Lower leg skin (tissue), 4 donors: ENCODE data around the gene CFAP107. TPM values are rescaled to one million over a fixed set of nuclear protein-coding genes. Genes with fewer than 3 reads are reported as not detected.
"Not testable (repeated sequence)": the region's sequence is repeated elsewhere in the genome, so short reads cannot be mapped to it uniquely, and the experiment has no call there.

Experiments
- DNase-seq, 2 donors: peaks; one replicate each; pipeline ENCODE4 v3.0.0-alpha.2; 2019; ENCODE audit warnings: low spot score in 2 of 2
- H3K4me3 ChIP-seq: fragments of 200-600 bp; sonication (generic); 2 replicates; pipeline ENCODE4 v1.5.1; 2017; ENCODE audit warnings: mild to moderate bottlenecking, low read depth; ENCODE audit not compliant: poor library complexity, severe bottlenecking
- CTCF ChIP-seq, 3 donors: fragments of 450-650 bp; IDR thresholded peaks; one replicate each; pipeline ENCODE4 v1.5.1; 2016; ENCODE audit warnings: antibody characterized with exemption in 3 of 3, mild to moderate bottlenecking in 3 of 3, moderate library complexity in 2 of 3
- POLR2A ChIP-seq, 2 donors: fragments of 450-650 bp; IDR thresholded peaks; one replicate each; pipeline ENCODE4 v1.6.1; 2016 to 2017; ENCODE audit warnings: antibody characterized with exemption in 2 of 2, mild to moderate bottlenecking in 1 of 2, moderate library complexity in 1 of 2
- WGBS, 2 donors: methylation state at CpG; one replicate each; pipeline ENCODE4 v1.1.5; 2018; 5-methylcytosine and 5-hydroxymethylcytosine counted together
- intact Hi-C: fragments of 100-400 bp; cut with DNase I; formaldehyde crosslinking; loops from one replicate; pipeline ENCODE4 v1.15.0; 2023; ENCODE audit warnings: low total_unique reads
- total RNA-seq, 4 donors: library from RNA; depleted of rRNA; stranded (reverse); fragments of >200 nt; gene quantifications; one replicate each; pipeline ENCODE4 v1.1.0, GENCODE V29; 2016

The CFAP107 gene
- total RNA-seq, 4 donors from 2014 or later: 0.13 to 0.27 TPM; not detected in 2

- WGBS, 2 donors: 73 to 80% methylated on average over 1 of the region's 1 CpG
- TF ChIP-seq CTCF (IDR thresholded peaks at IDR 0.05) (no peak), POLR2A (IDR thresholded peaks at IDR 0.05) (no peak)
- H3K4me3 ChIP-seq: no peak overlapping the region
- intact Hi-C loops: no loop called here
- DNase-seq: no peak
Observed at GRCh38 chr1:12730156-12730555, 15.8 kb upstream of the CFAP107 start.

- H3K4me3 ChIP-seq, DNase-seq, intact Hi-C loops: not testable (repeated sequence)
- 79 to 88% methylated on average over 2 of the region's 2 CpGs for WGBS, 2 donors
Observed at GRCh38 chr1:12731084-12731483, 14.9 kb upstream of the CFAP107 start.

GRCh38 chr1:12734651-12735050, 11.3 kb upstream of the CFAP107 start:
- DNase-seq: no peak
- TF ChIP-seq CTCF (IDR thresholded peaks at IDR 0.05) (no peak), POLR2A (IDR thresholded peaks at IDR 0.05) (no peak)
- intact Hi-C loops: no loop called here
- H3K4me3 ChIP-seq: no peak overlapping the region
- 28 to 48% methylated on average over 3 of the region's 3 CpGs for WGBS, 2 donors

DNA sequence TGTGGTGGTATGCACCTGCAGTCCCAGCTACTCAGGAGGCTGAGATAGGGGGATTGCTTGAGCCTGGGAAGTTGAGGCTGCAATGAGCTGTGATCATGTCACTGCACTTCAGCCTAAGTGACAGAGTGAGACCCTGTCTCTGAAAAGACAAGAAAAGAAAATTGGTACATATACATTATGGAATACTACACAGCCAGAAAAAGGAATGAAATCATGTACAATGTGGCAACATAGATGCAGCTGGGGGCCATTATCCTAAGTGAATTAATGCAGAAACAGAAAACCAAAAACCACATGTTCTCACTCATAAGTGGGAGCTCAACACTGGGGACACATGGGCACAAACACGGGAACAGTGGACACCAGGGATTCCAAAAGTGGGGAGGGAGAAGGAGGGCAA, 7.1 kb upstream of the CFAP107 start:
- no peak for TF ChIP-seq POLR2A (IDR thresholded peaks at IDR 0.05)
- TF ChIP-seq CTCF (IDR thresholded peaks at IDR 0.05): no peak
- 88 to 96% methylated on average over 1 of the region's 1 CpG for WGBS, 2 donors
- no peak for DNase-seq
- H3K4me3 ChIP-seq: no peak overlapping the region
- intact Hi-C loops: no loop called here

DNA sequence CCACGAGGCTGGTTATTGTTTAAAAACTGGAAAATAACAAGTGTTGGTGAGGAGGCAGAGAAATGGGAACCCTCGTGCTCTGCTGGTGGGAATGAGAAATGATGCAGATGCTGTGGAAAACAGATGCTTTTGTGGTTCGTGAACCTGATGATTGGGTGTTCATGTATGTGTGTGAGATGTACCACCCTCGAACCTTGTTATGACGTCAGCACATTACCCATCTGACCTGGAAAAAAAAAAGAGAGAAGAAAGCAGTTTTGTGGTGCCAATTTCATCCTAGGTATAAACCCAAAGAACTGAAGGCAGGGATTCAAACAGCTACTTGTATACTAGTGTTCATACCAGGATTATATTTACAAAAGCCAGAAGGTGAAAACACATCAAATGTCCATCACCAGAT, 6.4 kb upstream of the CFAP107 start:
- H3K4me3 ChIP-seq: no peak overlapping the region
- DNase-seq: no peak
- TF ChIP-seq POLR2A (IDR thresholded peaks at IDR 0.05) (no peak), CTCF (IDR thresholded peaks at IDR 0.05) (no peak)
- WGBS, 2 donors: 77 to 79% methylated on average over 5 of the region's 5 CpGs
- intact Hi-C loops: no loop called here

DNA sequence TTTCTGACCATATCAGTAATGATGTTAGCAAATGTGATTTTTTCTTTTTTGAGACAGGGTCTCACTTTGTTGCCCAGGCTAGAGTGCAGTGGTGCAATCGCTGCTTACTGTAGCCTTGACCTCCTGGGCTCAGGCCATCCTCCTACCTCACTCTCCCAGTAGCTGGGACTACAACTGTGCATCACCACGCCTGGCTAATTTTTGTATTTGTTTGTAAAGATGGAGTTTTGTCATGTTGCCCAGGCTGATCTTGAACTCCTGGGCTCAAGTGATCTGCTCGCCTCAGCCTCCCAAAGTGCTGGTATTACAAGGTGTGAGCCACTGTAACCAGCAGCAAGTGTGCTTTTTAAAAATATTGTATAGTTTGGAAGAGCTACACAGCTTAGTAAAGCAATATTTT, 4.1 kb upstream of the CFAP107 start:
- intact Hi-C loops: no loop called here

More for the DNA sequence above, 4.1 kb upstream of the CFAP107 start:
- 79 to 83% methylated on average over 3 of the region's 3 CpGs for WGBS, 2 donors
- no peak for TF ChIP-seq CTCF (IDR thresholded peaks at IDR 0.05)
- TF ChIP-seq POLR2A (IDR thresholded peaks at IDR 0.05): no peak
- DNase-seq: no peak
- H3K4me3 ChIP-seq: no peak overlapping the region
